MV-4-11 (cell line): ENCODE data around the gene ABCC8.

Source experiments
- DNase-seq: peaks from one replicate; lab custom pipeline; 2025; lab: John Stamatoyannopoulos, UW

The ABCC8 gene

DNA sequence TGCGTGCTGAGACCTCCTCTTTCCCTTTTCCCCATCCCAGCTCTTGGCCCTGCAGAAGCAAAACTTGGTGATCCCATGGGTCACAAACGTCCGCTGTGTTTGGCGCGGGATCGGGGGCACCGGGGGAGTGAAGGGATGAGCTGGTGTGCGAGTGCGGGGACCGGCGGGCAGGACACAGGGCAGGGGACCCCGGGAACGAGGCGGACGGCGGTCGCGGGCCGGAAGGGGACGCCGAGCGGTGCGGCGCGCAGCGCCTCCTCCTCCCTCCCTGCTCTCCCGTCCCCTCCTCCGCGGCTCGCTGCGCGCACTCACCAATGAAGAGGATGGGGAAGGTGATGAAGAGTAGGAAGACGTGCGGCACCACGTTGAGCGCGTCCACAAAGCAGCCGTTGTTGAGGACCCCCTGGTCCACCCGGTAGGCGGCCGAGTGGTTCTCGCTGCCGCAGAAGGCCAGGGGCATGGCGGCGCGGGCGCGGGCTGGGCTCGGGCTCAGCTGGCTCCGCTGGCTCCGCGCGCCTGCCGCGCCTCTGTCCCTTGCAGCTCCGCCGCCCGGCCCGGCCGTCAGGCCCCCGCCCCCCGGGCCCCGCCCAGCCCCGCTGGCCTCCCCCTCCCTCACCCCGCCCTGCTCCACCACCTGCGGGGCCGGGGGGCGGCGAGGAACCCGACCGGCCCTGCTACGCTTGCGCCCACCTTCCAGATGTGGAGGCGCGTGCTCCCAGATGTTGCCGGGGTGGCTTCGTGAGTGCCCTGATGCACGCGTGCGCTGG is at the start of gene ABCC8:
Gene ABCC8 (minus strand): TSS at position 529 of the 767 bp plus-strand sequence. CDS start 69 bp downstream, at position 460.
- DNase-seq = no peak

DNA sequence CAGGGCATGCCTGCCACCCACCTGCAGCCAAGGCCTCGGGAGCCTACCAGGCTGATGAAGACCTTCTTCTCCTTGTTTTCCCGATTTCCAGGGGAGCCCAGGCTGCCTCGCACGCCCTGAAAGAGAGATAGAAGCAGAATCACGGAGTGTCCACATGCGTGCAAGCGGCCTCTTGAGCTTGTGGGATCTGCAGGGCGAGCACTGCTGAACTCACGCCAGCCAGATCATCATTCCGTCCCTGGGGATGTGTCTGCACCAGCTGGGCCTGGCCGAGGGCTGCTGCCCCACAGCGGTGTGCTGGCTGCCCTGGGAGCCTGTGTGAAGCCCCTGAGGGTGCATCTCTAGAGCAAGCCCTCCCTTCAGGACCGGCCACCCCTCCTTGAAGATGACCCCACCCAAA is 49.7 kb upstream of the ABCC8 start:
- no peak for DNase-seq

DNA sequence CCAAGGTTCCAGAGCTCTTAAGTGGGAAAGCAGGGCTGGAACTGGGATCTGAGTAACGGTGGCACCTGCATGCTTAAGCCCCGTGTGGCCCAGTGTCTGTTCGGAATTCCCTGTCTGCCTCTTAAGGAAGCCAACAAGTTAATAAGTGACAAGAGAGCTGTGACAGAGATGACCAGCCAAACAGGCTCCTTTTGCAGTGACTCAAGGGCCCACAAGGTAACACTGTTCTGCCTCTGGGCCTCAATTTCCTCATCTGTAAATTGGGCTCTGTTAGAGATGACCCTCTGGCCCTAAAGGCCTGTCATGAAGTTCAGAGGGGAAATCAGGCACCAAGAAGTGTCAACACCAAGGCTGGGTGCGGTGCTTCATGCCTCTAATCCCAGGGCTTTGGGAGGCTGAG is 48.9 kb upstream of the ABCC8 start:
- no peak for DNase-seq

DNA sequence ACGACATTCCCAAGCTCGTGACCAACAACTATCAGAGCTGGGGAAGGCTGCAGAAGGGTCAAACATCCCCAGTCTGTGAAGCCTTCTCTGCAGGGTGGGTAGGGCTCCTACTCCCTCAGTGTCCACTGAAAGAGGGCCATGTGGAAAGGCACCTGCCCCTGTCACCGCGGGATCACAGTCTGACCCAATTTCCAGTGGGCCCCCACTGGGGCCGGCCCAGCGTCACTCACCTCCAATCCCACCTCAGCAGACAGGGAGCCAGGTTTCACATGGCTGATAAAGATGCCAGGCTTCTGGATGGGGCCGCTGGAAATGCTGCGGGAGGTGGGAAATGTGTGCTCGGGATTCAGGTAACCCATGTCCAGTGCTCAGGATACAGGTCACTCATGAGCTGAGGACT is 47.6 kb upstream of the ABCC8 start:
- DNase-seq = no peak

DNA sequence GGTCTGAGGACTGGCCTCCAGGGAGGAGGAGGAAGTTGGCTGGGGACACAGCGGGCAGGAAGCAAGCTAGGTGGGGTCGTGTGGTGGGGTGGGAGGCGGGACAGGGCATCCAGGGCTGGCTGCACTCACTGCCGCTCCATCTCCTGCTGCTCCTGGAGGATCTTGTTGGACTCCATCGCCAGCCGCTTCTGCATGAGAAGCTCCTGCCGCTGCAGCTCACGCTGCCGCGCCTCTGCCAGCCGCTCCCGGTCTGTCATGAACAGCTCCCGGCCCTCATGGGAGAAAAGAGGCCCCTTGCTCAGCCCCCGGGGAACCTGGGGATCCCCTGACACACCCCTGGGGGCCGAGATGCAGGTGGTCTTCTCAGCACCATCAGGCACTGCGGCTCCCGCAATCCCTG is 46.0 kb upstream of the ABCC8 start:
- no peak for DNase-seq

DNA sequence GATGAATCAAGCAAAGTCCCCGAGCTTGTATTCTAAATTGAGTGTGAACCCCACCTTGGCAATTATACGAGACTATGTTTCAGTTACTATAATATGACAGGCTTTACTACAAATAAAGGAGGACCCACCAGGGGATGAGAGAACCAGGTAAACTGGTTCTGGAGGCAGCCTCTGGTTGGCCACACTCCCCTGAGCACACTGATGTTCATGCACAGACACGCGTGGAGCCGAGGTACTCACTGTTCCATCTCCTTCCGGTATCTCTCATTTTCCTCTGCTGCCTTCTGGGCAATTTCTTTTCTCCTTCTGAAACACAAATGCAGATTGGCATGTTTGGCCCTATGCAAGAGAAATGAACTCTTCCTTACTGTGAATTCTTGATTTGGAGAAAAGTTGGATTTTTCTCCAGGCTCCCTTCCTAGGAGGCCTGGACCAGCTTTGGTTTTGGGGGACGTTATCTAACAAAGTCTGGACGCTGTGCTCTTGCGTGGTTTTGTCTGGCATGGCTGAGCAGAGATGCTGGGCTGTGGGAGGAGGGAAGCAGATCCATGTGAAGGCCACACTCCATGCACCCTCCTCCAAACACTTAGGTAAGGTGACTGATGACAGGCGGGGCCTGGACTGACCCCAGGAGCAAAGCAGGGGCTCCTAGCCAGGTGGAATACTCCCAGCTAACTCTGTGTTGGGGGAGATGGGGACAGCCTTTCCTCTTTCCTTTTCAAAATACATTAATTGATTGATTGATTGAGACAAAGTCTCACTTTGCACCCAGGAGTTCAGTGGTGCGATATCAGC is 44.7 kb upstream of the ABCC8 start:
- no peak for DNase-seq

DNA sequence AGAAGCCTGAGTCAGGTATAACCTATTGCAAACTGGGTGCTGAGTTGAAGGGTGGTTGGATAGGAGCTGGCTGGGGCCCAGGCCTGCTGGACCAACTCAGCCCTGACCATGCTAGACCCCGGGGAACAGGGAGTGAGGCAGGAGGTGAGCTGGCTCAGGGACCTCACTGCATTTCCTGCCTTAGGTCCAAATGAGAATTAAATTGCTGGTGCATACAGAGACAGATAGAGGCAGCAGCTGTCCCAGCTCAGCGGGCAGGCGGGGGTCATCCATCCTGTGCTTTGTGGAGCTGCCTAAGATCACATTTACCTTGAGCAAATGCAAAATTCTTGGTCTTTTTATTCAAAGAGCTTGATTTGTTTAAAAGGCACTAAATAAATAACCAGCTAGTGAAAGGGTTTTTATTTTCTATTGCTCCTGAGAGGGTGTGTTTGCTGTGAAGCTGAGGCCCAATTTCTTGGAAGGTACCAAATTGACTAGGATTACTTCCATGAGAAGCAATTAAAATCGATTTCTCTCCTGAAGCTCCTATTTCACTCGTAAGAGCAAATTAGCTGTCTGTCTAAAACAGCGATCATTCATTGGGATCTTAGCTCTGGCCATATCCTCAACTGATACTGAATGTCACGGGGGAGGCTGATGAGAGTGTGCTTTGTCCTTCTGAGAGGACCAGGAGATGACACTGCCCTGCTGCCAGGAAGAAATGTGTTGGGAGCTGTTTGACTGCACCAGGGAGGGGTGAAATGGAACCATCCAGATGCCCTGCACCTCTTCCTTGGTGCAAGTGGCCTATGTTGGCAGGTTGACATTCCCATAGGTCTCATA is 42.6 kb upstream of the ABCC8 start:
- DNase-seq = no peak

DNA sequence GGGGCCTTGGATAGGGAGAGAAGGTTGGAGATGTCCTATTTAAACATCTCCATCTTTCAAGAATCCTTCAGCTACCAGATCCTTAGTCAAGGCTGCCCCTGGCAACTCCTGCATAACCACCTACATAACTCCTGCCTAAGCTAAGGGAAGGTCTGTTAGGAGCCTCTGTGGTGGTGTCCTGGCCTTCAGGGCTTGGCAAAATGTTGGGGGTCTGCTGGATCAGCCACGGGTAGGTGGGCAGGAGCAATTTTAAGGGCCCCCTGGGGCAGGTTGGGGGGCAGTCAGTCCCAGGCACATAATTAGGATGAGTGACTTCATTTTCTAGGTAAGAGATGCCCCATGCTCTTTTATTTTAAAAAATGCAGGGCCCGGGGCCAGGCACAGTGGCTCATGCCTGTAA is 41.7 kb upstream of the ABCC8 start:
- DNase-seq = no peak

DNA sequence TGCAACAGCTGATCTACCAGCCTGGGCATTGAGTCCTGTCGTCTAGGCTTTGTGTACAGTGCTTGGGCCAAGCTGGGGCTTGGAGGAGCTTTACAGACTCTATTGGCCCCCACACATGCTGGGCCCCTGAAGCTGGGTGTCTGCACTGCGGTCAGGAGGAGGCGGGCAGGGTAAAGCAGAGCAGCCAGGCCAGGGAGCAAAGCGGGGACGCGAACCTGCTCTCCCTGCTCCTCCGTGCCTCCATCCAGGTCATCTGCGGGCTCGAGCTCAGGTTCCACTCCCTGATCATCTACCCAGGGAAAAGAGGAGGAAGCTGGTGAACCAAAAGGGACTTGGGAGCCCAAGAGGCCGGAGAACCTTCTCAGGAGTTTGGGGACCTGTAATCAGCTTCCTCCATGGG is 40.5 kb upstream of the ABCC8 start:
- no peak for DNase-seq

DNA sequence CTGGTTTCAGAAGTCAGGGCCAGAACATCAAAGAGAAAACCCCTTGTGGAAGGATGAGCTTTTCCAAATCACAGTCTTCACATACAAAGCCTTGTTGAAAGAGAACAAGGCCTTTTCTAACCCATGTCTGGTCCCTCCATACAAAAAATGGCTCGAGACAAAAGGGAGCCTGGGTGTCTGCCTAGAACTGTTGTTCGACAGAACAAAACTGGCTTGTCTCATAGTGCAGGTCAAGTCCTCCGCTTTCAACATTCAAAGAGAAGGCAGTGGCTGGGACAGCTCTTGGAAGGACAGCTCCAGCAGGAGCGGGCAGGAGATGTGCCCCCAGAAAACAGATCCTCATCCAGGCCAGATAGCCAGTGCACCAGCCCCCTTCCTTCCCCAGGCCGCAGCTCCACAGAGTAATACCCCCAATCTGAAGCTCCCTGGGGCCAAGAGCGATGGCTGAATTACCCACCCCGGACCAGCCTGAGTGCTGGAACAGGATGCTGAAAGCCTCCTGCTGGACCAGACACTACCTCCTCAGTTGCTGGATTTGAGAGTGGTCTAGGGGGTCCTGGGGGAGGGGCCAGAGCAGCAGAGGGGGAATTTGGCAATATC is 40.0 kb upstream of the ABCC8 start:
- DNase-seq = no peak

DNA sequence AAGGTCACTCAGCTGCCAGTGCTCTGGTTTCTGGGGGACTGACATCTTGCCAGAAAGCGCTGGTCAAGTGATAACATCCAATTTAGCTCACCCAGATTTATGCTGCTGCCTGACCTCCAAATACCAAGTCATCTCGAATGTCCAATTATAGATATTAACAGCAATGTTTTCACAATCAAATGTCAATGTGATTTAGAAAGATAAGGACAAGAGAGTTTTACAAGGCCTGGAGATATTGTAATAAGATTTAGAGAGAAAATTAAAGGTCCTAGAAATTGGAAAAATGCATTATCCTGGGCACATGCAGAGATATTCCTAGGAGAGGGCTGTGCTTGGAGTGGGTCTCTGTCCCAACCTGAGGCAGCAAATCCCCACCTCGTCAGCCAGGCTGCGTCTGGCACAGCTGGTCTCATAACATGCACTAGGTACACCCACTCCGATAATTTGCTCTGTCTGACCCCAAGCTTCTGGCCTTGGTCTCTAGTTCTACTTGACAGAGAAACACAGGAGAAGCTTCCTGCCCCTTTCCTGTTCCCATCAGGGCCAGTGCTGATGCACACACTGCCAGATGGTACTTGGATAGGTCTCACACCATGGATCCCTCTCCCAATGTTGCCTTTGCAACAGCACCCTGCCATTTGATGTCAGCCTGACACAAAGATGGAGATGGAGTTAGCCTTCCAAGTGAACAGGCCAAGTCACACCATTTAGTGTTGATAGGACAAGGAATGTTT is 39.0 kb upstream of the ABCC8 start:
- no peak for DNase-seq

DNA sequence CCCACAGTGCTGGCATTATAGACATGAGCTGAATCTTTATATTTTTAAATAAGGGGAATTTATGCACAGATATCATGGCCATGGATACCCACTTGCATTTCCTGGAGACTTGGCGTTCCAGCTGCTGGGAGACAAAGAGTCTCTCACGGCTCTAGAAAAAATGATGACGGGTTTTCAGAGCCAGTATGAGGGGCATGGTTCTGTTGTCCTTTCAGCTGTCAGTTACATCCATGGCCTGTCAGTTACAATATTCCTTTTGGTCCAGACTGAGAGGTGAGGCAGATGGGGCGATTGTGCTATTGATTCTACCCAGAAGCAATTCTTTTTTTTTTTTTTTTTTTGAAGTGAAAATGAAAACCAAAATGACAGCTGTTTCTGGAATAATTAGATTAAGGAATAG is 37.8 kb upstream of the ABCC8 start:
- DNase-seq = no peak

DNA sequence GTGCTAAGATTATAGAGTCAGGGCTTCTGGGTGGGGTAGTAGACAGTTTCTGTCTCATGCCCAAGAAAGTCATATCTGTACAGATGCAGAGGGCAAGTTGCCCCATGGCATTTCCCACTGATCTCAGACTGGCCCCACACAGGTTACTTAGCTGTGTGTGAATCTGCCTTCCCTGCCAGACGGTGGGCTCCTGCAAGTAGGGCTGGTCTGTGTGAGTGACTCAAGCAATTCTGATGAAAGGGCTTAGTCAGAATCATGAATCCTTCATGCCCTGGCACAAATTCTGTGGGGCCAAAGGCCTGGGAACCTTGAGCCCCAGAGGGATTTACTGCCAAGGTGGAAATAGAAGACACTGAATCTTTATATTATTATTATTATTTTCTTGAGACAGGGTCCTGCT is 37.2 kb upstream of the ABCC8 start:
- no peak for DNase-seq

DNA sequence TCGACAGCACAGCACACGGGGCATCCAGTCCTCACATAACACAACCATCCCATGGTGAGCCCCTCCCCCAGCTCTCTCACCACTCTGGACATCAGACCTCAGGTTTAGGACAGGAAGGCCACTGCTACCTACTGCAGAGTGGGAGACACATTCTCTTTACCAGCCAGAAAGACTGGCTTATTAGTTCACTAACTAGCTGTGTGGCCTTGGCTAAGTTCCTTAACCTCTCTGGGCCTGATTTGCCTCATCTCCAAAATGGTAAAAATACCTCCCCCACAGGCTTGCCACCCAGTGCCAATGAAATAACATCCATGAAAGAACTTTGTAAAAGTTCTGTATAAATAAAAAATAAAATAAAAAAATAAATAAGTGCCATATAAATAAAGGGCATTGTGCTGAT is 35.5 kb upstream of the ABCC8 start:
- DNase-seq = no peak

DNA sequence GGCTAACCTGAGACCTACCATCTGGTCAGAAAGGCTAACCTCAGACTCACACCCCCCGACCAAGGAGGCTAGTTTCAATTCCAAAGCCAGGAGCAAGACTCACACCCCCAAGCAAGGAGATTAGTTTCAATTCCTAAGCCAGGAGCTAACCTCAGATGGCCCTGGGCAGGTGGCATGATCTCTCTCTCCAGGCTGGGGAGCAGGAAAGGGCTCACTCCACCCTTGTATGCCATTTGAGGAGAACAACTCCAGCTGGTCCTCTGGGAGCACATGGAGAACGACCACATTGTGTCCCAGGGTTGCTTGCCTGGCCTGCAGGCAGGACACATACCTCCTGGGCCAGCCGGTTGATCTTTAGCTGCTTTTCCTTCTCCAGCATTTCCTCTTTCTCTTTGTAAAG is 34.9 kb upstream of the ABCC8 start:
- no peak for DNase-seq

DNA sequence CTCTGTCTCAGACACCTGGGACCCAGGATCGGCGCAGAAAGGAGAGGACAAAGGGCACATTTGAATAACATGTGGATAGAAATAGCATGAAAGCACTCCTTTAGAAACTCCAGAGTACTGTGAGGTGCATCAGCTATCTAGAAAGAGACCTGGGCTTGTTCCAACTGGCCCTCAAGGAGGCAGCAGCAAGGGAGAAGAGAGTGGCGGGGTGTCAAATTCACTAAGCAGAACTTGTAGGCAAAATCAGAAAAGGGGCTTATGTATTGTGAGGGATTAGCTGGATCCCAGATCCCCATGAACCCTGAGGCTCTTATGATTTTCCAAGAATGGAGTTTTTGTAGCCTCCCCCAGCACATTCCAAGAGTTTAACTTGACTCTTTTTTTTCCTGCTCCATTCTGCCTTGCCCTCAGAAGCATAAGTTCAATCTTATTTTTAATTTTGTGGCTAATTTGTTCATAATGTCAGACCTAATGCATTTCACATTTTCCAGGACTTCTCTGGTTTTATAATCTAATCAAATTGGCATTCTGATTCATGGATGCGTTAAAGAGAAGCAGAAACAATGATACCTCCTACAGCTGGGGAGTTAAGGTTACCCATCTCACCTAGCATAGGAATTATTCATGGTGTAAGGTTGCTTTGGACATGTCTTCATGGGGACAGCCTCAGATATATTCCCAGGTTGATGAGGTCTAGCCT is 34.0 kb upstream of the ABCC8 start:
- DNase-seq = no peak

DNA sequence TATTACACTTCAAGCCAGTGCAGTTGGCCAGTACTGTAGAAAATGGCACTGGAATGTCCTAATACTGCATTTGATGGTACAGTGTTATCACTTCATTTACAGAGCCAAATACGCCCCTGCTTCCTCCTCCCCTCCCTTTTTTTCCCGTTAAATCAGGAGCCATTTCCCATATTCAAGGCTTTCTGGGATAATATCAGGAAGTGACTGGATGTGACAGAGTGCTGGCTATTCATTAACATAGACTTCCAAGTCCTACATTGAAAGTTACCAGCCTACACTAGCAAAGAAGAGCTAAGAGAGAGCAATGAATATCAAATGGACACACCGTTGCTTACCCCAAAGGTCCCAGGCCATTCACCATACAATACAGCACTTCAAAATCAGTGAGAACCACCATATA is 32.1 kb upstream of the ABCC8 start:
- no peak for DNase-seq

DNA sequence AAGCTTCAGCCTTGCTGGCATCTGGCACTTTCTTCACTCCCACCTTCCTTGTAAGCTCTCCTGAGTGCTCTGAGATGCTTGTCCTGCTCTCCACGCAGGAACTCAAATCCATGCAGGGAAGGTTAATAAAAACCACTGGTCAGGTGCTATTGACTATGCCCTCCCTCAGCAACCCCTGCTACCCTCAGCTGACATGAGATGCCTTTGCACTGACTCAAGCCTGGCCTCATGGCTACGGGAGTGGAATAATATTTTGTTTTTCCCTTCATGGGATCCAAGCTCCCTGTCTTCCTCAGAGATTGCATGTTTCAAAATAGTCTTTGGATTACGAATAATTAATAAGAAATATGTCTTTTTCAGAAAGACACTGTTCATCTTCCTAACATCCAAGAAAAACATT is 31.7 kb upstream of the ABCC8 start:
- no peak for DNase-seq

DNA sequence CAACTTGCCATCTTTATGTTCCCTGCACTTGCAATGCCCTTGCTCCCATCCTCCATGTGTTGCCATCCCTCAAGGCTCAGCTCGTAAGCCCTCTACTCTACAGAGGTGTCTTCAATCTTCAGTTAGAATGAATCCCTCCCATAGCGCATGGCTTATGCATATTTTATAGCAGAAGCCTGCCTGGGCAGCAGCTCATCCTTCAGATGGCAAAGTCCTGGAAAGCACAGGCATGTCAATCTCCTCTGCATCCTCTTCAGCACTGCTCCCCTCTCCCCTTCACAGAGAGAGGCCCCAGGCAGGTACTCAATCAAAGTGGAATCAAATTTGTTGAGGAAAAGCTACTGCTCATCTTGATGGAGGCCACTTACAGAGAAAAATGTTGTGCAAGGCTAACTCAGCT is 31.1 kb upstream of the ABCC8 start:
- DNase-seq = no peak

DNA sequence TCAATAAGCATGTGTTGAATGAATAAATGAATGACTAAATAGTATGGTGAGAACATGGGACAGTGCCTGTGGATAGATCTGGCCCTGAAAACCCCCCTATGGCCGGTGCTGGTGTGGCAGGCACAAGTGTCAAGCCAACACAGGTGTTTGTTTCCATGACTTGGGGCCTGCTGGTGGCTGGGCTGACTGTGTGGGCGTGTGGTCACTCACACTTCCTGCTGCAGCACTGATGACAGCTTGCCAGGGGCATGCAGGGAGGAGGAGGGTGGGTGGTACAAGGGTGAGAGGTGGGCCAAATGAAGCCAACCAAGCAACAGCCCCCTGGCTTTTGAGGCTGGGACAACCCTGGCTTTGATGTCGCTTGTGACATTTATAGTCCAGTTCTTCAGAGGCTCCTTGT is 30.3 kb upstream of the ABCC8 start:
- no peak for DNase-seq

DNA sequence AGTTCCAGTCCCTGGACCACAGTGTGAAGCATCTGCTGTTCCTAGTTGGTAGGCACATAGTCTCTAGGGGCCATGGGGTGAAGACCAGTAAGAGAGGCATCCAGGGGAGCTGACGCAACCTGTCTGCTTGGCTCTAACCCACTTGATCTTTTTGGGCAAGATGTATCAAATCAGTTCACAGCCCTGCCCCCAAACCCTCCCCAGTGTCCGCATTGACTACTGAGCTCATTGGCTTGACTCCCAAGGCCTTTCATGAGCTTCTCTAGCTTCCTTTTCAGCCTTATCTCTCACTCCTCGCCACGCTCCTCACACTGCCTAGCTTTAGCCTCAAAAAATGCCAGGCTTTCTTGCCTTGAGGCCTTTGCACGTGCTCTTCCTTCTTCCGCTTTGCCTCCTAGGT is 29.7 kb upstream of the ABCC8 start:
- DNase-seq = no peak
